ENCODE results near the gene GLRA2.

- TF ChIP-seq EZH2 (IDR thresholded peaks at IDR 0.05; ENCODE audit: borderline replicate concordance, insufficient read depth, low read depth, low read length, poor library complexity, severe bottlenecking), result no peak
- TF ChIP-seq, protein P1, sequence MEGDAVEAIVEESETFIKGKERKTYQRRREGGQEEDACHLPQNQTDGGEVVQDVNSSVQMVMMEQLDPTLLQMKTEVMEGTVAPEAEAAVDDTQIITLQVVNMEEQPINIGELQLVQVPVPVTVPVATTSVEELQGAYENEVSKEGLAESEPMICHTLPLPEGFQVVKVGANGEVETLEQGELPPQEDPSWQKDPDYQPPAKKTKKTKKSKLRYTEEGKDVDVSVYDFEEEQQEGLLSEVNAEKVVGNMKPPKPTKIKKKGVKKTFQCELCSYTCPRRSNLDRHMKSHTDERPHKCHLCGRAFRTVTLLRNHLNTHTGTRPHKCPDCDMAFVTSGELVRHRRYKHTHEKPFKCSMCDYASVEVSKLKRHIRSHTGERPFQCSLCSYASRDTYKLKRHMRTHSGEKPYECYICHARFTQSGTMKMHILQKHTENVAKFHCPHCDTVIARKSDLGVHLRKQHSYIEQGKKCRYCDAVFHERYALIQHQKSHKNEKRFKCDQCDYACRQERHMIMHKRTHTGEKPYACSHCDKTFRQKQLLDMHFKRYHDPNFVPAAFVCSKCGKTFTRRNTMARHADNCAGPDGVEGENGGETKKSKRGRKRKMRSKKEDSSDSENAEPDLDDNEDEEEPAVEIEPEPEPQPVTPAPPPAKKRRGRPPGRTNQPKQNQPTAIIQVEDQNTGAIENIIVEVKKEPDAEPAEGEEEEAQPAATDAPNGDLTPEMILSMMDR (IDR thresholded peaks at IDR 0.05), result no peak
Measured at GRCh38 chrX:14533867-14534266, 4.5 kb downstream of the GLRA2 start.
